Measurements from ENCODE around the gene MAPK7.

The MAPK7 gene

GRCh38 chr17:19414396-19415280 is 36.3 kb downstream of the MAPK7 start:
- Mint-ChIP-seq H3K9me3 (no peaks in the 10 kb centered on the region), H3K27me3 (peaks cover 72% of the 10 kb centered on the region), H3K4me1 (peaks cover 3% of the 10 kb centered on the region), H3K27ac (no peak overlapping the region), H3K36me3 (no peaks in the 10 kb centered on the region), H3K4me3 (no peak overlapping the region)
- CTCF ChIA-PET = no interaction called here
- no peak for DNase-seq

- Mint-ChIP-seq H3K4me3 (no peak overlapping the region), H3K27me3 (peaks cover 65% of the 10 kb centered on the region)
- CTCF ChIA-PET = no interaction called here
Observed at GRCh38 chr17:19415311-19415710, 37.0 kb downstream of the MAPK7 start.

GRCh38 chr17:19415806-19416775 is 37.8 kb downstream of the MAPK7 start:
- no peak overlapping the region for H3K4me3 Mint-ChIP-seq
- CTCF ChIA-PET = no interaction called here
- no peak for DNase-seq
- H3K27ac Mint-ChIP-seq = no peak overlapping the region
- H3K9me3 Mint-ChIP-seq = no peaks in the 10 kb centered on the region
- H3K36me3 Mint-ChIP-seq = no peaks in the 10 kb centered on the region
- peaks cover 3% of the 10 kb centered on the region for H3K4me1 Mint-ChIP-seq
- H3K27me3 Mint-ChIP-seq = peaks cover 57% of the 10 kb centered on the region

More at GRCh38 chr17:19415311-19415710, 37.0 kb downstream of the MAPK7 start:
- no peaks in the 10 kb centered on the region for H3K36me3 Mint-ChIP-seq
- no peak overlapping the region for H3K27ac Mint-ChIP-seq
- no peak for DNase-seq
- H3K4me1 Mint-ChIP-seq = peaks cover 3% of the 10 kb centered on the region
- H3K9me3 Mint-ChIP-seq = no peaks in the 10 kb centered on the region

GRCh38 chr17:19417611-19418010 is 39.3 kb downstream of the MAPK7 start:
- peaks cover 43% of the 10 kb centered on the region for H3K27me3 Mint-ChIP-seq
- H3K4me3 Mint-ChIP-seq = no peak overlapping the region
- peaks cover 3% of the 10 kb centered on the region for H3K4me1 Mint-ChIP-seq
- no peaks in the 10 kb centered on the region for H3K9me3 Mint-ChIP-seq
- no peak overlapping the region for H3K27ac Mint-ChIP-seq
- CTCF ChIA-PET = no interaction called here
- no peak for DNase-seq
- no peaks in the 10 kb centered on the region for H3K36me3 Mint-ChIP-seq

GRCh38 chr17:19418251-19418992 is 40.1 kb downstream of the MAPK7 start:
- CTCF ChIA-PET = no interaction called here
- Mint-ChIP-seq H3K36me3 (no peaks in the 10 kb centered on the region), H3K27me3 (peaks cover 38% of the 10 kb centered on the region), H3K27ac (no peak overlapping the region), H3K4me1 (peaks cover 3% of the 10 kb centered on the region), H3K9me3 (no peaks in the 10 kb centered on the region), H3K4me3 (no peak overlapping the region)
- no peak for DNase-seq

GRCh38 chr17:19421219-19421618 is 42.9 kb downstream of the MAPK7 start:
- Mint-ChIP-seq H3K4me1 (peaks cover 3% of the 10 kb centered on the region), H3K4me3 (no peak overlapping the region), H3K27me3 (peaks cover 33% of the 10 kb centered on the region), H3K9me3 (no peaks in the 10 kb centered on the region), H3K27ac (no peak overlapping the region), H3K36me3 (no peaks in the 10 kb centered on the region)
- CTCF ChIA-PET = no interaction called here
- DNase-seq = no peak

GRCh38 chr17:19421926-19422325 is 43.6 kb downstream of the MAPK7 start:
- no peak overlapping the region for H3K27ac Mint-ChIP-seq
- H3K36me3 Mint-ChIP-seq = no peaks in the 10 kb centered on the region
- peaks cover 30% of the 10 kb centered on the region for H3K27me3 Mint-ChIP-seq
- CTCF ChIA-PET = no interaction called here
- H3K9me3 Mint-ChIP-seq = no peaks in the 10 kb centered on the region
- H3K4me1 Mint-ChIP-seq = peaks cover 3% of the 10 kb centered on the region
- H3K4me3 Mint-ChIP-seq = no peak overlapping the region
- no peak for DNase-seq

GRCh38 chr17:19424934-19425868 is 46.9 kb downstream of the MAPK7 start:
- DNase-seq = no peak
- no peak overlapping the region for H3K27ac Mint-ChIP-seq
- no peak overlapping the region for H3K4me3 Mint-ChIP-seq
- no peaks in the 10 kb centered on the region for H3K4me1 Mint-ChIP-seq
- no peaks in the 10 kb centered on the region for H3K36me3 Mint-ChIP-seq
- H3K9me3 Mint-ChIP-seq = no peaks in the 10 kb centered on the region
- CTCF ChIA-PET = interaction anchor here (1.3 kb wide), 1 partner anchor 63 kb away, joined by 3 read pairs; the partner anchor contains the start of gene B9D1
- peaks cover 35% of the 10 kb centered on the region for H3K27me3 Mint-ChIP-seq

- DNase-seq = no peak
- Mint-ChIP-seq H3K27me3 (peaks cover 46% of the 10 kb centered on the region), H3K4me1 (no peaks in the 10 kb centered on the region), H3K9me3 (no peaks in the 10 kb centered on the region), H3K27ac (no peak overlapping the region), H3K4me3 (no peak overlapping the region), H3K36me3 (no peaks in the 10 kb centered on the region)
- CTCF ChIA-PET = interaction anchor here (1.7 kb wide), 1 partner anchor 64 kb away, joined by 5 read pairs; the partner anchor contains the start of gene B9D1
Observed at GRCh38 chr17:19426631-19427030, 48.3 kb downstream of the MAPK7 start.

GRCh38 chr17:19431691-19432090 is 53.4 kb downstream of the MAPK7 start:
- DNase-seq = no peak
- Mint-ChIP-seq H3K9me3 (no peaks in the 10 kb centered on the region), H3K4me1 (no peaks in the 10 kb centered on the region), H3K36me3 (no peaks in the 10 kb centered on the region), H3K27me3 (peaks cover 39% of the 10 kb centered on the region), H3K27ac (no peak overlapping the region), H3K4me3 (no peak overlapping the region)
- CTCF ChIA-PET = no interaction called here

Data from activated naive CD4-positive, alpha-beta T cell treated with anti-CD3 and anti-CD28 coated beads, Interleukin-2, amount 10 ng/mL, durations not matched to agents 7 days and 5 days (primary cell).